ENCODE data around the gene KRTAP4-9. TPM values are rescaled to one million over a fixed set of nuclear protein-coding genes. Genes with fewer than 3 reads are reported as not detected.

Gene KRTAP4-9
- total and polyA plus RNA-seq, 10 of the 15 experiments (the other 5 are each of a cell fraction or from before 2014, with no cell fraction given), result not detected

DNA sequence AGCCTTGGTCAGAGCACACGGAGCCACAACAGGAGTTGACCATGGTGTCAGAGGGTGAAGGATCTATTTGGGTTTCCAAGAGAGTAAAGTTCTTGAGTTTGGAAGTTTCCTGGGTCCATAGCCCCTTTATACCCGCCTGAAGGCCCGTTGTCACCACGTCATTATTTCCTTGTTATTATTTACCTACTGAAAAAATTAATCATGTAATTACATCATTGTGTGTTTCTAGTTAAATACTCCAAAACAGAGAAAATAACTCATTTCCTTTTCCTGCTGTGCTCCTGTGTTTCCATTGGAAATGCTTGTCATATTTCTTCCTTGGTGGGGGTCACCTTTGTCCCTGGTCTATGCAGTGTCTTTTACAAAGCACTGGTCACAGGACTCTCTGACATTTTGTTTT lies 7.1 kb upstream of the KRTAP4-9 start, which contains the start of gene KRTAP4-8:
TSS of gene KRTAP4-8 (minus strand) at position 101 of the 400 bp plus-strand sequence. CDS start at position 43, 58 bp downstream.
- ChIA-PET CTCF (no interaction called here), POLR2A (no interaction called here), SMC1A (ENCODE audit: uncharacterized antibody, unreplicated experiment) (no interaction called here), RAD21 (ENCODE audit: unreplicated experiment) (no interaction called here)
- Histone ChIP-seq H4K20me1 (ENCODE audit: control insufficient read depth, insufficient read depth) (no peaks in the 10 kb centered on the region), H3K4me1 (ENCODE audit: control insufficient read depth, insufficient read depth, low read length) (no peaks in the 10 kb centered on the region), H3K27ac (ENCODE audit: control insufficient read depth, insufficient read depth) (no peak within 1 kb of the TSS), H3K27me3 (replicated peaks in 1 of 2; ENCODE audit: control insufficient read depth in 2 of 2, insufficient read depth in 2 of 2, low read length in 1 of 2) (no peaks in the 10 kb centered on the region; a peak in 2 of 4 replicates), H3K4me3 (no peak within 1 kb of the TSS), H3K79me2 (ENCODE audit: control insufficient read depth, insufficient read depth, low read length) (no peaks in the 10 kb centered on the region), H2AFZ (ENCODE audit: control insufficient read depth, low read depth, low read length) (no peak within 1 kb of the TSS), H3K9me3 (replicated peaks; ENCODE audit: control insufficient read depth, insufficient read depth, low read length) (no peaks in the 10 kb centered on the region), H3K4me2 (ENCODE audit: control insufficient read depth, insufficient read depth) (no peak within 1 kb of the TSS), H3K9ac (ENCODE audit: control insufficient read depth, insufficient read depth, low read length) (no peak within 1 kb of the TSS), H3K36me3 (ENCODE audit: control insufficient read depth in 2 of 2, insufficient read depth in 2 of 2, low read length in 1 of 2) (no peaks in the 10 kb centered on the region)
- no peak for TF ChIP-seq HCFC1 (IDR thresholded peaks at IDR 0.05; ENCODE audit: low read length)
- TF ChIP-seq NR2C1 (IDR thresholded peaks at IDR 0.05), result no peak
- no peak for TF ChIP-seq NRF1 (conservative IDR thresholded peaks at IDR 0.05; ENCODE audit: low read depth, low read length)
- TF ChIP-seq, protein P1, sequence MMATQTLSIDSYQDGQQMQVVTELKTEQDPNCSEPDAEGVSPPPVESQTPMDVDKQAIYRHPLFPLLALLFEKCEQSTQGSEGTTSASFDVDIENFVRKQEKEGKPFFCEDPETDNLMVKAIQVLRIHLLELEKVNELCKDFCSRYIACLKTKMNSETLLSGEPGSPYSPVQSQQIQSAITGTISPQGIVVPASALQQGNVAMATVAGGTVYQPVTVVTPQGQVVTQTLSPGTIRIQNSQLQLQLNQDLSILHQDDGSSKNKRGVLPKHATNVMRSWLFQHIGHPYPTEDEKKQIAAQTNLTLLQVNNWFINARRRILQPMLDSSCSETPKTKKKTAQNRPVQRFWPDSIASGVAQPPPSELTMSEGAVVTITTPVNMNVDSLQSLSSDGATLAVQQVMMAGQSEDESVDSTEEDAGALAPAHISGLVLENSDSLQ (IDR thresholded peaks at IDR 0.05), result no peak
- BruUV-seq (replicated peaks), result no TSS peak
- WGBS (ENCODE audit: insufficient coverage, insufficient replicate concordance, low lambda C conversion rate, missing lambda C conversion rate), result 2% methylated on average over 4 of the region's 4 CpGs
- no peak for FAIRE-seq
- DNase-seq (ENCODE audit: low read depth, low spot score), result no peak
- no peak for ATAC-seq
- in situ Hi-C loops (cut with MboI), result no loop called here
- intact Hi-C loops (cut with micrococcal nuclease; ENCODE audit: unreplicated experiment), result no loop called here

DNA sequence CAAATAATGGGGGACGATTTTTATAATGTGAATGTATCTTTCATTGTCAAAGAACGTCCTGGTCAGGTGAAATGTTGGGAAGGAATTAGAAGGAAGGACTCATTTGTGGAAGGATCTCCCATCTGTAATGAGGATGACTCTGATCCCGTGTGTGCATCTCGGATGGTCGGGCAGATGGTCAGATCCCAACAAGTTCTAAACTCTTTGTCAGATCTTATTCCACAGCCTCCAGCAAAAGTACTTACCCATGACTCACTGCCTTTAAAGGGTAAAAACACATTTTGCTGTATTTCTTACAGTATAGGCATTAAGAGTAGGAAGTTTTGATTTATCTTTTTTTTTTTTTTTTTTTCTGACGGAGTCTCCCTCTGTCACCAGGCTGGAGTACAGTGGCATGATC lies 6.7 kb upstream of the KRTAP4-9 start:
- no peaks in the 10 kb centered on the region for H3K9me3 ChIP-seq (replicated peaks; ENCODE audit: control insufficient read depth, insufficient read depth, low read length)
- H4K20me1 ChIP-seq (ENCODE audit: control insufficient read depth, insufficient read depth), result no peaks in the 10 kb centered on the region
- in situ Hi-C loops (cut with MboI), result no loop called here
- DNase-seq (ENCODE audit: low read depth, low spot score) (no peak), FAIRE-seq (no peak), ATAC-seq (no peak)
- H3K79me2 ChIP-seq (ENCODE audit: control insufficient read depth, insufficient read depth, low read length), result no peaks in the 10 kb centered on the region
- H3K27me3 ChIP-seq (replicated peaks in 1 of 2; ENCODE audit: control insufficient read depth in 2 of 2, insufficient read depth in 2 of 2, low read length in 1 of 2), result no peaks in the 10 kb centered on the region; a peak in 2 of 4 replicates
- no peak overlapping the region for H3K9ac ChIP-seq (ENCODE audit: control insufficient read depth, insufficient read depth, low read length)
- no peak overlapping the region for H3K4me3 ChIP-seq
- H3K27ac ChIP-seq (ENCODE audit: control insufficient read depth, insufficient read depth), result no peak overlapping the region
- CTCF ChIA-PET, result no interaction called here
- 7% methylated on average over 5 of the region's 6 CpGs for WGBS (ENCODE audit: insufficient coverage, insufficient replicate concordance, low lambda C conversion rate, missing lambda C conversion rate)
- RAD21 ChIA-PET (ENCODE audit: unreplicated experiment), result no interaction called here
- H3K4me2 ChIP-seq (ENCODE audit: control insufficient read depth, insufficient read depth), result no peak overlapping the region
- no peaks in the 10 kb centered on the region for H3K4me1 ChIP-seq (ENCODE audit: control insufficient read depth, insufficient read depth, low read length)
- intact Hi-C loops (cut with micrococcal nuclease; ENCODE audit: unreplicated experiment), result no loop called here
- H2AFZ ChIP-seq (ENCODE audit: control insufficient read depth, low read depth, low read length), result no peak overlapping the region
- H3K36me3 ChIP-seq (ENCODE audit: control insufficient read depth in 2 of 2, insufficient read depth in 2 of 2, low read length in 1 of 2), result no peaks in the 10 kb centered on the region
- SMC1A ChIA-PET (ENCODE audit: uncharacterized antibody, unreplicated experiment), result no interaction called here
- BruUV-seq (replicated peaks), result no TSS peak
- POLR2A ChIA-PET, result no interaction called here
- TF ChIP-seq, protein P2, sequence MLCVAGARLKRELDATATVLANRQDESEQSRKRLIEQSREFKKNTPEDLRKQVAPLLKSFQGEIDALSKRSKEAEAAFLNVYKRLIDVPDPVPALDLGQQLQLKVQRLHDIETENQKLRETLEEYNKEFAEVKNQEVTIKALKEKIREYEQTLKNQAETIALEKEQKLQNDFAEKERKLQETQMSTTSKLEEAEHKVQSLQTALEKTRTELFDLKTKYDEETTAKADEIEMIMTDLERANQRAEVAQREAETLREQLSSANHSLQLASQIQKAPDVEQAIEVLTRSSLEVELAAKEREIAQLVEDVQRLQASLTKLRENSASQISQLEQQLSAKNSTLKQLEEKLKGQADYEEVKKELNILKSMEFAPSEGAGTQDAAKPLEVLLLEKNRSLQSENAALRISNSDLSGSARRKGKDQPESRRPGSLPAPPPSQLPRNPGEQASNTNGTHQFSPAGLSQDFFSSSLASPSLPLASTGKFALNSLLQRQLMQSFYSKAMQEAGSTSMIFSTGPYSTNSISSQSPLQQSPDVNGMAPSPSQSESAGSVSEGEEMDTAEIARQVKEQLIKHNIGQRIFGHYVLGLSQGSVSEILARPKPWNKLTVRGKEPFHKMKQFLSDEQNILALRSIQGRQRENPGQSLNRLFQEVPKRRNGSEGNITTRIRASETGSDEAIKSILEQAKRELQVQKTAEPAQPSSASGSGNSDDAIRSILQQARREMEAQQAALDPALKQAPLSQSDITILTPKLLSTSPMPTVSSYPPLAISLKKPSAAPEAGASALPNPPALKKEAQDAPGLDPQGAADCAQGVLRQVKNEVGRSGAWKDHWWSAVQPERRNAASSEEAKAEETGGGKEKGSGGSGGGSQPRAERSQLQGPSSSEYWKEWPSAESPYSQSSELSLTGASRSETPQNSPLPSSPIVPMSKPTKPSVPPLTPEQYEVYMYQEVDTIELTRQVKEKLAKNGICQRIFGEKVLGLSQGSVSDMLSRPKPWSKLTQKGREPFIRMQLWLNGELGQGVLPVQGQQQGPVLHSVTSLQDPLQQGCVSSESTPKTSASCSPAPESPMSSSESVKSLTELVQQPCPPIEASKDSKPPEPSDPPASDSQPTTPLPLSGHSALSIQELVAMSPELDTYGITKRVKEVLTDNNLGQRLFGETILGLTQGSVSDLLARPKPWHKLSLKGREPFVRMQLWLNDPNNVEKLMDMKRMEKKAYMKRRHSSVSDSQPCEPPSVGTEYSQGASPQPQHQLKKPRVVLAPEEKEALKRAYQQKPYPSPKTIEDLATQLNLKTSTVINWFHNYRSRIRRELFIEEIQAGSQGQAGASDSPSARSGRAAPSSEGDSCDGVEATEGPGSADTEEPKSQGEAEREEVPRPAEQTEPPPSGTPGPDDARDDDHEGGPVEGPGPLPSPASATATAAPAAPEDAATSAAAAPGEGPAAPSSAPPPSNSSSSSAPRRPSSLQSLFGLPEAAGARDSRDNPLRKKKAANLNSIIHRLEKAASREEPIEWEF (IDR thresholded peaks at IDR 0.05; ENCODE audit: insufficient replicate concordance, low read depth, low read length), result no peak
- TF ChIP-seq, protein P3, sequence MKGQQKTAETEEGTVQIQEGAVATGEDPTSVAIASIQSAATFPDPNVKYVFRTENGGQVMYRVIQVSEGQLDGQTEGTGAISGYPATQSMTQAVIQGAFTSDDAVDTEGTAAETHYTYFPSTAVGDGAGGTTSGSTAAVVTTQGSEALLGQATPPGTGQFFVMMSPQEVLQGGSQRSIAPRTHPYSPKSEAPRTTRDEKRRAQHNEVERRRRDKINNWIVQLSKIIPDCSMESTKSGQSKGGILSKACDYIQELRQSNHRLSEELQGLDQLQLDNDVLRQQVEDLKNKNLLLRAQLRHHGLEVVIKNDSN (IDR thresholded peaks at IDR 0.05; ENCODE audit: borderline replicate concordance, extremely low read length, insufficient read depth, low read depth, low read length), result no peak
- no peak for TF ChIP-seq DPF2 (IDR thresholded peaks at IDR 0.05)
